ENCODE measurements around the gene OR4F6.

Gene OR4F6

DNA sequence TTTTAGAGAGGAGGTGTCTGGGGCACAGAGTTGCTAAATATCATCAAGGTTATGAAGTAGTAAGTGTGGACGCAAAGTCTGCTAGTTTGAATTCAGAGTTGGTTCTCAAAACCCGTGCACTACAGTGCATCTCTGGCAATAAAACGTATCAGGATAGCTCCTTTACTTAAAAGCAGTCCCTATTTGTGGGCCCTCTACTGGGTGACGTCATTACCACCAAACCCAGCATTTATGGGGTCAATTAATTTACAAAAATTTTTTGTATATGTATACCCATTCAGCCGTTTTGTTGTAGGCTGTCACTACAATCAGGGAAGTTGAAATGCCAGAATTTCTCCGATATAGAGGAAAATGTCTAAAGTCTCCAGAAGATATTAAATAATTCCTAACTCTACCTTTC is 17.5 kb downstream of the OR4F6 start:
- H3K27me3 Mint-ChIP-seq, result peaks cover 28% of the 10 kb centered on the region
- H3K27ac Mint-ChIP-seq, result no peak overlapping the region
- H3K9me3 Mint-ChIP-seq, result peaks cover 4% of the 10 kb centered on the region
- H3K4me1 Mint-ChIP-seq (ENCODE audit: low read depth), result no peaks in the 10 kb centered on the region
- H3K36me3 Mint-ChIP-seq (ENCODE audit: low read depth), result no peaks in the 10 kb centered on the region
- H3K4me3 Mint-ChIP-seq, result no peak overlapping the region

DNA sequence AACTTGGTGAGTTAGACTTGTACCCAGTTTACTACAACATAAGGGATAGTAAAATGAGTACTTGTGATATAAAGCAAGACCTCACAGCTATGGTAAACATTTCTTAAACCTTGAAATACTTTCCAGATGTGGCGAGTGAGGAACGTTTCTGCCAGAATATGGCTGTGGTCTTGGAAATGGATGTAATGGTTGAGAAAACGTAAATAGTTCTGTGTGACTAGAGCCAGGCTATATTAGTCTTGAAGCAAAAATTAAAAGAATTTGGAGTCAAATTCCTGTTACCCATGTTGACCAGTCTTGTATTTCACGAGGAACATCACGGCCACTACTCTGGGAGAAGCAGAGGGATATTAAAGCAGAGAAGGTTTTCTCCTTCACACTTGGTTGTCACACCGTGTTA is 23.9 kb downstream of the OR4F6 start:
- H3K36me3 Mint-ChIP-seq (ENCODE audit: low read depth), result no peaks in the 10 kb centered on the region
- H3K27ac Mint-ChIP-seq, result no peak overlapping the region
- H3K9me3 Mint-ChIP-seq, result peaks cover 6% of the 10 kb centered on the region
- no peaks in the 10 kb centered on the region for H3K4me1 Mint-ChIP-seq (ENCODE audit: low read depth)
- H3K4me3 Mint-ChIP-seq, result no peak overlapping the region
- peaks cover 49% of the 10 kb centered on the region for H3K27me3 Mint-ChIP-seq

DNA sequence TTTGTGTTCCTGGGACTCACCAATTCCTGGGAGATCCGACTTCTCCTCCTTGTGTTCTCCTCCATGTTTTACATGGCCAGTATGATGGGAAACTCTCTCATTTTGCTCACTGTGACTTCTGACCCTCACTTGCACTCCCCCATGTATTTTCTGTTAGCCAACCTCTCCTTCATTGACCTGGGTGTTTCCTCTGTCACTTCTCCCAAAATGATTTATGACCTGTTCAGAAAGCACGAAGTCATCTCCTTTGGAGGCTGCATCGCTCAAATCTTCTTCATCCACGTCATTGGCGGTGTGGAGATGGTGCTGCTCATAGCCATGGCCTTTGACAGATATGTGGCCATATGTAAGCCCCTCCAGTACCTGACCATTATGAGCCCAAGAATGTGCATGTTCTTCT is 25.5 kb downstream of the OR4F6 start:
- peaks cover 8% of the 10 kb centered on the region for H3K9me3 Mint-ChIP-seq
- no peaks in the 10 kb centered on the region for H3K4me1 Mint-ChIP-seq (ENCODE audit: low read depth)
- H3K36me3 Mint-ChIP-seq (ENCODE audit: low read depth), result no peaks in the 10 kb centered on the region
- peaks cover 47% of the 10 kb centered on the region for H3K27me3 Mint-ChIP-seq
- H3K27ac Mint-ChIP-seq, result no peak overlapping the region
- H3K4me3 Mint-ChIP-seq, result no peak overlapping the region

DNA sequence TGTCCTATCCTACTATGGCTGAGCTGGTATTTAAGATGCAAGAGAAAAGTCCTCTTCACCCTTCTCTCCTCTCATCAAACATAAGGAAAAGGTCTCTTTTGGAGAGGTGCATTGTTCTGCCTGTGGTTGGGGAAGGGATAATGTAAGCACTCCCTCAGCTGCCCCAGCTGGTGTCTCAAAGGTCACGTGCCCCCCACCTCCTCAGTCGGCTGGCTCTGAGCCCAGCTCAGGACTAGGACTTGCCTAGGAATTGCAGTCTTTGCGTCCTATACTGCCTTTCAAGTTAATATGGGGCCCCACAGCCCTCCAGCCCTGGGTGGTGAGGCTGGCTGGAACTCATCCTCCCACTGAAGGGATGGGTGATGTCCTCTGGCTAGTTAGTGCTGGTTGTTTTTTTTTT is 38.3 kb downstream of the OR4F6 start:
- no peak overlapping the region for H3K4me3 Mint-ChIP-seq
- peaks cover 49% of the 10 kb centered on the region for H3K27me3 Mint-ChIP-seq
- no peaks in the 10 kb centered on the region for H3K4me1 Mint-ChIP-seq (ENCODE audit: low read depth)
- H3K9me3 Mint-ChIP-seq, result no peaks in the 10 kb centered on the region
- H3K36me3 Mint-ChIP-seq (ENCODE audit: low read depth), result no peaks in the 10 kb centered on the region
- H3K27ac Mint-ChIP-seq, result no peak overlapping the region

DNA sequence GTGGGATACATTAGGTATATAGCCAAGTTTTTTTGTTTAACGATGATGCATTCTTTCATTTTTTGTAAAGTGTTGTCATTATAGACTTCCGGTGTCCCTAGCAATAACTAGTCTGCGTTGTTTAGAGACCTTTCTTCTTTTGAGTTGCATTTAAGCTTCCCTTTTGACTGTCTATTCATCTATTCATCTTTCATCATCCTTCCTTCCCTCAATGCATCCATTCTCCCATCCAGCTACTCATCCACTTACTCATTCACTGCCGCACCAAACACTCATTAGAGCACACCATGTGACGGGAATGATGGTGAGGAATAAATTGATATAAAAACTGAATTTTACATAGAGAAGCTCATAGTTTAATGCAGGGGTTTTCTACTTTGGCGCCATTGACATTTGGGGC is 41.6 kb downstream of the OR4F6 start:
- H3K27ac Mint-ChIP-seq, result no peak overlapping the region
- H3K9me3 Mint-ChIP-seq, result no peaks in the 10 kb centered on the region
- no peaks in the 10 kb centered on the region for H3K4me1 Mint-ChIP-seq (ENCODE audit: low read depth)
- H3K27me3 Mint-ChIP-seq, result peaks cover 47% of the 10 kb centered on the region
- H3K36me3 Mint-ChIP-seq (ENCODE audit: low read depth), result no peaks in the 10 kb centered on the region
- H3K4me3 Mint-ChIP-seq, result no peak overlapping the region

DNA sequence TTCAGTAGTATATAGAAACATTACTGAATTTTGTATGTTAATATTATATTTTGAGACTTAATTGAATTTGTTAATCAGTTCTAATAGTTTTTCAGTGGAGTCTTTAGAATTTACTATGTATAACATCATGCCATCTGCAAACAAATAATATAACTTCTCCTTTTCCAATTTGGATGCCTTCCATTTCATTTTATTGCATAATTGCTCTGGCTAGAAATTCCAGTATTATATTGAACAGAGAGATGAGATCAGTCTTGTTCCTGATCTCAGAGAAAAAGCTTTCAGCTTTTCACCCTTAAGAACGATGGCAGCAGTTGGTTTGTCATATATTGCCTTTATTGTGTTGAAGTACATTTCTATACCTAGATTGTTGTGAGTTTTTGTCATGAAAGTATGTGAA is 49.0 kb downstream of the OR4F6 start:
- H3K27me3 Mint-ChIP-seq, result peaks cover 45% of the 10 kb centered on the region
- H3K27ac Mint-ChIP-seq, result no peak overlapping the region
- no peaks in the 10 kb centered on the region for H3K36me3 Mint-ChIP-seq (ENCODE audit: low read depth)
- H3K9me3 Mint-ChIP-seq, result no peaks in the 10 kb centered on the region
- no peak overlapping the region for H3K4me3 Mint-ChIP-seq
- no peaks in the 10 kb centered on the region for H3K4me1 Mint-ChIP-seq (ENCODE audit: low read depth)

All from stimulated activated naive CD8-positive, alpha-beta T cell treated with anti-CD3 and anti-CD28 coated beads, Interleukin-15, Interleukin-2, amounts not matched to agents 100 ng/mL and 50 ng/mL, for 24 hours (primary cell).